LNCAP (cell line): ENCODE results near the gene FAM47C.

ENCODE experiments used
- TF ChIP-seq, protein P1 (sequence below): fragments of 450-650 bp; IDR thresholded peaks from 2 replicates; pipeline ENCODE4 v1.5.1; 2017; ENCODE audit warnings: mild to moderate bottlenecking

Gene FAM47C

DNA sequence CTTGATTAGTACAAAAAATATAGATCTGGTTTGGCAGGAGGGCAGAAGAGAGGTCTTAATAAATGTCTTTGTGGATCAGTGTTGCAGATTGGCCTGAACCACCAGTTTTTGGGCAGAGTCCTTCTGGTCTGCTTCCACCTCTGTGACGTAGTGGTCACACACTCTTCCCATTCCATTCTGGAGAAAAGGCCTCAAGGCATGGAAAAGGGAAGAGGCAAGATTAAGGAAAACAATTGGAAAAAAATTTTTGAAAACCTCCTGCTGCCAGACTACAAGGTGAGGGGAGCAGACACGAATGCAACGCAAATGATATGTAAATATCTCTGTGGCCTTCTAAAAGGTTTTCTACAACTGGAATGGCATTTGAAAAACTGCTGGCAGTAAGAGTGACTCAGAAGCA, 24.3 kb upstream of the FAM47C start:
- TF ChIP-seq, protein P1, sequence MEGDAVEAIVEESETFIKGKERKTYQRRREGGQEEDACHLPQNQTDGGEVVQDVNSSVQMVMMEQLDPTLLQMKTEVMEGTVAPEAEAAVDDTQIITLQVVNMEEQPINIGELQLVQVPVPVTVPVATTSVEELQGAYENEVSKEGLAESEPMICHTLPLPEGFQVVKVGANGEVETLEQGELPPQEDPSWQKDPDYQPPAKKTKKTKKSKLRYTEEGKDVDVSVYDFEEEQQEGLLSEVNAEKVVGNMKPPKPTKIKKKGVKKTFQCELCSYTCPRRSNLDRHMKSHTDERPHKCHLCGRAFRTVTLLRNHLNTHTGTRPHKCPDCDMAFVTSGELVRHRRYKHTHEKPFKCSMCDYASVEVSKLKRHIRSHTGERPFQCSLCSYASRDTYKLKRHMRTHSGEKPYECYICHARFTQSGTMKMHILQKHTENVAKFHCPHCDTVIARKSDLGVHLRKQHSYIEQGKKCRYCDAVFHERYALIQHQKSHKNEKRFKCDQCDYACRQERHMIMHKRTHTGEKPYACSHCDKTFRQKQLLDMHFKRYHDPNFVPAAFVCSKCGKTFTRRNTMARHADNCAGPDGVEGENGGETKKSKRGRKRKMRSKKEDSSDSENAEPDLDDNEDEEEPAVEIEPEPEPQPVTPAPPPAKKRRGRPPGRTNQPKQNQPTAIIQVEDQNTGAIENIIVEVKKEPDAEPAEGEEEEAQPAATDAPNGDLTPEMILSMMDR: no peak

DNA sequence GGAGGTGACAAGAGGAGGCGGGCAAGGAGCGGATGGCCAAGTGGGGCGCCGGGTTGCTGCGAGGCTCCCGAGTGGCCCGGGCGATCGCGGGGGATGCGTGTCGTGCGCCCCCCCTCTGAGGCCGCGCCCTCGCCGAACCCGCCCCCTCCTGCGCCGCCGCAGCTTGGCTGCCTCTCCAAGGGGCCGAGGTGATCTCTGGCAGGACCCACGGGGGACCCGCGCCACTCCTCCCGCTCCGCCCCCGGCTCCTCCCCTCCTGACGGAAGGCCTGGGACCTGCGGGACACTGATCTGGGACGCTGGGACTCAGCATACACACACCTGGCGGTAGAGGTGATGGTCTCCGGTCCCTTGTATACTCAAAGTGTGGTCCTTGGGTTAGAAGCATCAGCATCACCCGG, 21.9 kb upstream of the FAM47C start:
- TF ChIP-seq, protein P1: no peak

DNA sequence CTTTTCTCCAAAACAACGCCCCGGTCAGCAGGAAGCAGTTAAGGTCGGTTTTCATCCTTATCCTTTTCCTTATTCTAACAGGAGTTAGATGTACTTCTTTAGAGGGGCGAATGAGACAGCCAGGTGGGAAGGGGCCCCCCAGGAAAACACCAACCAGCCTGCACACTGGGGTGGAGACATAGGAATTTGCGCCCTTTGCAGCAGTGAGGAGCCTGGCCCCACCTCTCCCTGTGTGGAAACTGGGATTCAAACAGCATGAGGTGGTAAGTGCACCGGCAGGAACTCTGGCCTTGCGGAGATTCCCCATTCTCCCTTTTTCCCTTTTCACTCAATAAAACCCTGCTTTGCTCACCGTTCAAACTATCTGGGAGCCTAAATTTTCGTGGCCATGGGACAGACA, 8.0 kb upstream of the FAM47C start:
- TF ChIP-seq, protein P1: no peak

DNA sequence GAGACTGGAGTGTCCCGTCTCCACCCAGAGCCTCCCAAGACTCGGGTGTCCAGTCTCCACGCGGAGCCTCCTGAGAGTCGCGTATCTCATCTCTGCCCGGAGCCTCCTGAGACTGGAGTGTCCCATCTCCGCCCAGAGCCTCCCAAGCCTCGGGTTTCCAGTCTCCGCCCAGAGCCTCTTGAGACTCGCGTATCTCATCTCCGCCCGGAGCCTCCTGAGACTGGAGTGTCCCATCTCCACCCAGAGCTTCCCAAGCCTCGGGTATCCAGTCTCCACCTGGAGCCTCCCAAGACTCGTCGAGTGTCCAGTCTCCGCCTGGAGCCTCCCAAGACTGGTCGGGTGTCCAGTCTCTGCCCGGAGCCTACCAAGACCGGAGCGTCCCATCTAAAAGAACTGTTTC, 2.3 kb downstream of the FAM47C start:
- TF ChIP-seq, protein P1: no peak

DNA sequence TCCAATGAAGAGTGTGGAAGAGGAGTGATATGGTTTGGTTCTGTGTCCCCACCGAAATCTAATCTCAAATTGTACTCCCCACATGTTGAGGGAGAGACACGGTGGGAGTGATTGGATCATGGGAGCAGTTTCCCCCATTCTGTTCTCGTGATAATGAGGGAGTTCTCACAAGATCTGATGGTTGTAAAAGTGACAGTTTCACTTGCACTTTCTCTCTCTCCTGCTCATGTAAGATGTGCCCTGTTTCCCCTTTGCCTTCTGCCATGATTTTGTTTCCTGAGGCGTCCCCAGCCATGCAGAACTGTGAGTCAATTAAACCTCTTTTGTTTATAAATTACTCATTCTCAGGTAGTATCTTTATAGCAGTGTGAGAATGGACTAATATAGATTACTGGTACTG, 39.6 kb downstream of the FAM47C start:
- TF ChIP-seq, protein P1: no peak

DNA sequence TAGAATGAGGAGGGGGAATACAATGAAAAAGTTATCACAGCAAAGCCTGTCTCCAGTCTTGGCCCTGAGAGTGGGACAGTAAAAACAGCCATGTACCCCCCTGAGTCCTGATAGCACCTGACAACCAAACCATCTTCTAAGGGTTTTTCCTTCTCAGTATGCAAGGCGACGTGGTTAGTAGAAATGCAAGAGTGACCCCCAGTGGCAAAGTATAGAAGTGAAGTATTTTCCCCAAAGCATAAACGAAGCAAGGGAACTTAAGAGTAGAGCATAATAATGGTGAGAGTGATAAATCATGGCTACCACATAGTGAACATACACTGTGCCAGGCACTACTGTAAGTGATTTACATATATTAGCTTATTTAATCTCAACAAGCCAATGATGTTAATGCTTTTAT, 52.8 kb downstream of the FAM47C start:
- TF ChIP-seq, protein P1: peak; percentile 38; the same call in 1 of the 2 replicates
